CMK (cell line): ENCODE results near the gene TFEC.
"Not testable (repeated sequence)": the region's sequence is repeated elsewhere in the genome, so short reads cannot be mapped to it uniquely, and the experiment has no call there.

ENCODE experiments used
- DNase-seq: peaks from one replicate; pipeline ENCODE4 v3.0.0-alpha.2; 2010; ENCODE audit warnings: low read depth

Gene TFEC

GRCh38 chr7:115988401-115988800, 42.2 kb downstream of the TFEC start:
- DNase-seq: no peak

GRCh38 chr7:115987486-115987885, 43.1 kb downstream of the TFEC start:
- no peak for DNase-seq

GRCh38 chr7:115984105-115984504, 46.5 kb downstream of the TFEC start:
- no peak for DNase-seq

- no peak for DNase-seq
Observed at GRCh38 chr7:115980159-115980558, 50.4 kb downstream of the TFEC start.

- no peak for DNase-seq
Observed at GRCh38 chr7:115976651-115977050, 53.9 kb downstream of the TFEC start.

GRCh38 chr7:115975766-115976165, 54.8 kb downstream of the TFEC start:
- no peak for DNase-seq

- DNase-seq: no peak
Observed at GRCh38 chr7:115973406-115973805, 57.2 kb downstream of the TFEC start.

GRCh38 chr7:115971506-115971905, 59.1 kb downstream of the TFEC start:
- no peak for DNase-seq

- no peak for DNase-seq
Observed at GRCh38 chr7:115968596-115968995, 62.0 kb downstream of the TFEC start.

GRCh38 chr7:115968171-115968570, 62.4 kb downstream of the TFEC start:
- no peak for DNase-seq

GRCh38 chr7:115965796-115966475, 64.6 kb downstream of the TFEC start:
- no peak for DNase-seq

GRCh38 chr7:115965236-115965635, 65.3 kb downstream of the TFEC start:
- no peak for DNase-seq

- DNase-seq: no peak
Observed at GRCh38 chr7:115964799-115965198, 65.8 kb downstream of the TFEC start.

GRCh38 chr7:115962340-115962739, 68.2 kb downstream of the TFEC start:
- no peak for DNase-seq

- no peak for DNase-seq
Observed at GRCh38 chr7:115953592-115954255, 76.8 kb downstream of the TFEC start.

GRCh38 chr7:115952832-115953231, 77.7 kb downstream of the TFEC start:
- no peak for DNase-seq

- no peak for DNase-seq
Observed at GRCh38 chr7:115951547-115951946, 79.0 kb downstream of the TFEC start.

GRCh38 chr7:115941703-115942268, 88.8 kb downstream of the TFEC start:
- DNase-seq: no peak

GRCh38 chr7:115940460-115941060, 90.0 kb downstream of the TFEC start:
- DNase-seq: no peak

- no peak for DNase-seq
Observed at GRCh38 chr7:115937960-115938359, 92.6 kb downstream of the TFEC start.

- no peak for DNase-seq
Observed at GRCh38 chr7:115933471-115933870, 97.1 kb downstream of the TFEC start.

GRCh38 chr7:115932880-115933279, 97.7 kb downstream of the TFEC start:
- no peak for DNase-seq

- DNase-seq: not testable (repeated sequence)
Observed at GRCh38 chr7:115930184-115930583, 100.4 kb downstream of the TFEC start.
